Stomach (tissue), 4 donors: ENCODE measurements around the gene SPACA1.

Experiments
- CTCF ChIP-seq, 7 experiments: fragments of 450-650 bp in 4 of 7; fragments of 200-600 bp in 3 of 7; sonication (generic) in 3 of 7; IDR thresholded peaks; one replicate each; pipeline ENCODE4 v1.5.1; 2016 to 2019; ENCODE audit warnings: antibody characterized with exemption in 7 of 7, control low read depth in 2 of 7, mild to moderate bottlenecking in 1 of 7
- POLR2A ChIP-seq, 4 donors: fragments of 450-650 bp; IDR thresholded peaks; one replicate each; pipeline ENCODE4 v1.6.1; 2016; ENCODE audit warnings: antibody characterized with exemption in 4 of 4, control low read depth in 2 of 4, mild to moderate bottlenecking in 1 of 4, moderate library complexity in 1 of 4

- TF ChIP-seq CTCF (IDR thresholded peaks at IDR 0.05): no peak
- no peak for TF ChIP-seq POLR2A (IDR thresholded peaks at IDR 0.05)
Measured at GRCh38 chr6:88008831-88009231, 38.8 kb upstream of the SPACA1 start.
